Dermis microvascular lymphatic vessel endothelial cell (primary cell): ENCODE data around the gene NUDT6. TPM values are rescaled to one million over a fixed set of nuclear protein-coding genes. Genes with fewer than 3 reads are reported as not detected.

ENCODE experiments used
- total RNA-seq: library from RNA; depleted of rRNA; stranded (reverse); fragments of >200 nt; gene quantifications from 2 replicates; pipeline ENCODE4 v1.2.1, GENCODE V29; 2014

Gene NUDT6
- total RNA-seq, 1 donor from 2014 or later, result 4.9 TPM

Other genes with a start within 250 kb of the NUDT6 start
- gene BBS12, start 189.9 kb downstream of the NUDT6 start, total RNA-seq, result 4.3 and 4.4 TPM in 2 replicates
- 7.0 and 10.3 TPM in 2 replicates for gene FGF2, start 95.8 kb downstream of the NUDT6 start, total RNA-seq